CD4-positive, alpha-beta T cell treated with Interleukin-6 at 100 ng/mL for 8 hours (primary cell): ENCODE results near the gene TRMT10B.
"Not testable (repeated sequence)": the region's sequence is repeated elsewhere in the genome, so short reads cannot be mapped to it uniquely, and the experiment has no call there.

Experiments used
- DNase-seq: peaks from one replicate; pipeline ENCODE4 v3.0.0-alpha.2; 2020; ENCODE audit warnings: mixed read lengths, low spot score

Gene TRMT10B

DNA sequence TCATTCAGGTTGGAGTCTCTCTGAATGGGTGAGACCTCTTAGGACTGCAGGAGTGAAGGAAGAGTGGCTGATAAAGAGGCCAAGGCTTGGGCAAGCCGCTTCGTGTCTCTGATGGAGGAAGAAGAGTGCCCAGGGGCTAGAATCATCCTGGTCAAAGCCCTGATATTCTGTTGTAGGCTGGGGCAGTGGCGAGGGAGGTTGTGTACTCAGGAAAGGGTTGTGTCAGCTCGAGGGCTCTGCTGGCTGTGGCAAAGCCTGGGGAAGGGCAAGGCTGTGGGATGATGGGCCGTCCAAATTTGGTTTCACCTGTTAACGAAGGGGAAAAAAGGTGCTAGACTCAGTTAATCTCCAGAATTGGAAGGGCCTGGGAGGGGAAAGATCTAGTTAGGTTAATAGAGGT, 2.4 kb upstream of the TRMT10B start:
- no peak for DNase-seq

DNA sequence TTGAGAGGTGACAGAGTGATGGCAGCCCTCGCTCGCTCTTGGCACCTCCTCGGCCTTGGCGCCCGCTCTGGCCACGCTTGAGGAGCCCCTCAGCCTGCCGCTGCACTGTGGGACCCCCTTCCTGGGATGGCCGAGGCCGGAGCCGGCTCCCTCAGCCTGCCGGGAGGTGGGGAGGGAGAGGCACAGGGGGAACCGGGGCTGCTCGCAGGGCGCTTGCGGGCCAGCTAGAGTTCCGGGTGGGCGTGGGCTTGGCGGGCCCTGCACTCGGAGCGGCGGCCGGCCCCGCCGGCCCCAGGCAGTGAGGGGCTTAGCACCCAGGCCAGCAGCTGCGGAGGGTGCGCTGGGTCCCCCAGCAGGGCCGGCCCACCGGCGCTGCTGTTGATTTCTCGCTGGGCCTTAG, 1.9 kb upstream of the TRMT10B start:
- not testable (repeated sequence) for DNase-seq

DNA sequence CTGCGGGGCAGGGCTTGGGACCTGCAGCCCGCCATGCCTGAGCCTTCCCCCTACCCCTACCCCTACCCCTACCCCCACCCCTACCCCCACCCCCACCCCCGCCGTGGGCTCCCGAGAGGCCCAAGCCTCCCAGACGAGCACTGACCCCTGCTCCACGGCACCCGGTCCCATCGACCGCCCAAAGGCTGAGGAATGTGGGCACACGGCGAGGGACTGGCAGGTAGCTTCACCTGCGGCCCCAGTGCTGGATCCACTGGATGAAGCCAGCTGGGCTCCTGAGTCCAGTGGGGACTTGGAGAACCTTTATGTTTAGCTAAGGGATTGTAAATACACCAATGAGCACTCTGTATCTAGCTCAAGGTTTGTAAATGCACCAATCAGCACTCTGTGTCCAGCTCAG, 1.5 kb upstream of the TRMT10B start:
- not testable (repeated sequence) for DNase-seq

DNA sequence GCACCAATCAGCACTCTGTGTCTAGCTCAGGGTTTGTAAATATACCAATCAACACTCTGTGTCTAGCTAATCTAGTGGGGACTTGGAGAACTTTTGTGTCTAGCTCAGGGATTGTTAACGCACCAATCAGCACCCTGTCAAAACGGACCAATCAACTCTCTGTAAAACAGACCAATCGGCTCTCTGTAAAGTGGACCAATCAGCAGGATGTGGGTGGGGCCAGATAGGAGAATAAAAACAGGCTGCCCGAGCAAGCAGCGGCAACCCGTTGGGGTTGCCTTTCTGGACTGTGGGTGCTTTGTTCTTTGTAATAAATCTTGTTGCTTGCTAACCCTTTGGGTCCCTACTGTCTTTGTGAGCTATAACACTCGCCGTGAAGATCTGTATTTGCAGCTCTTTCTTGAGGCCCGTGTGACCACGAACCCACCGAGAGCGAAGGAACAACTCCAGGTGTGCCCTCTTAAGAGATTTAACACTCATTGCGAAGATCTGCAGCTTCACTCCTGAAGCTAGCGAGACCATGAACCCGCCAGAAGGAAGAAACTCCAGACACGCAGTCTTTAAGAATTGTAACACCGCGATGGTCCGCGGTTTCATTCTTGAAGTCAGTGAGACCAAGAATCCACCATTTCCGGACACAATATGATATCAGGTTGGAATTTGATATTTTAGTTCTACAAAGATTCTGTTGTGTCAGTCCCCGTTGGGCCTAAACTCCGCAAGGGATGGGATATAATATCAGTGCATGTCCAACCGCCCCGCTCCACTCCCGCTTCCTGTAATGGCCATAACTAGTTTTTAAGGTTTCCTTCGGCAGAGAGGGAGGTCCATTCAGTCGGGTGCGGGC, 740 bp upstream of the TRMT10B start:
- no peak for DNase-seq

DNA sequence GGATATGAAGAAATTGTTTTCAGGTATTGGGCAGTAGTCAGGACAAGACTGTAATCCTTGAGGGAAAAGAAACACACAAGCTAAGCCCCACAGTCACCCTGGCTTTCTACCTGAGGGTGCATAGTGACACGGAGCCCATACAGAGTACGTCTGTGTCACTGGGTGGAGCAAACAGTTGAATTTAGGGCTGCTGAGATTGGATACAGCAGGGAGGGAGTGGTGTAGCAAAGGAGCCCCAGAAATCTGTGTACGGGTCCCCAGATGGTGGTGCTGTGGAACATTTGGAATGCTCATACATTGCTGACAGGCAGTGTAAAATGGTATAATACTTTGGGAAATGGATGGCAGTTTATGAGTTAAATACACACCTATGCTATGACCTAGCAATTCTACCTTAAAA, 5.1 kb downstream of the TRMT10B start:
- no peak for DNase-seq

DNA sequence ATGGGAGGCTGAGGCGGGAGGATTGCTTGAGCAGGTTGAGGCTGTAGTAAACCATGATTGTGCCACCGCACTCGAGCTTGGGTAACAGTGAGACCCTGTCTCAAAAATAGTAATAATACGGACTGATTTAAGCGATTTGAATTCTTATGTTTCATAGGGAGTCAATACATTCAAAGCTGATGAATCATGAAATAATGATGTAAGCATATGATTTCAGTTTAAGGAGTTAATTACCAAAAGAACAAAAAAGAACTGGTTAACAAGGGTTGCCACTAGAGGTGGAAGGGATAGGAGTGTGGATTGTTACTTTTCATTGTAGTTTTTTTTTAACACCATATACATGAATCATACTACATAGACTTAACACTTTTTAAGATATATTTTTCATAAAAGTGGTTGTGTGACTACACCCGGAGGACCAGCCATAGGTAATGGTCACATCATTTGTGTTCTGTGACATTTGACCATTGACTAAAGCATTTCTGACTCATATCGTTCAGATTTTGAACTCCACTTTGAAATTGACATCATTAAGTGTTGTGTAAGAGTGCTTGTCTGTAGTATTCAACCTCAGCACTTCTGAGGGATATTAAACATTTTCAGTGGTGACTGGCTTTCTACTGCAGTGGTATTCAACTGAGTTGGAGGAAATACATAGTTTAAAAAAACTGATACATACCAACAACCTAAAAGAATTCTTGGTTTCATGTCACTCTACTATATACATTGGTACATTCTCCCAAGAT, 7.0 kb downstream of the TRMT10B start:
- no peak for DNase-seq

DNA sequence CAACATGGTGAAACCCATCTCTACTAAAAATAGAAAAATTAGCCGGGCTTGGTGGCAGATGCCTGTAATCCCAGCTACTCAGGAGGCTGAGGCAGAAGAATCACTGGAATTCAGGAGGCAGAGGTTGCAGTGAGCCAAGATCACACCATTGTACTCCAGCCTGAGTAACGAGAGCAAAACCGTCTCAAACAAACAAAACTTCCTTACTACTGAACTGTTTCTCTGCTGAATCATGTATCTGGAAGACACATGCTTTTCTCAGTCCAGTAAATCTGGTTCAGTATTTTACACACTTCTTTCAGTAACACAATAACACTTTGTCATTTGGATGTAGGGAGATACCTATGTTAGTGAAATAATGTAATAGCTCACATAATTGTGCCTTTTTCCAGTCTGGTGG, 7.9 kb downstream of the TRMT10B start:
- DNase-seq = no peak

DNA sequence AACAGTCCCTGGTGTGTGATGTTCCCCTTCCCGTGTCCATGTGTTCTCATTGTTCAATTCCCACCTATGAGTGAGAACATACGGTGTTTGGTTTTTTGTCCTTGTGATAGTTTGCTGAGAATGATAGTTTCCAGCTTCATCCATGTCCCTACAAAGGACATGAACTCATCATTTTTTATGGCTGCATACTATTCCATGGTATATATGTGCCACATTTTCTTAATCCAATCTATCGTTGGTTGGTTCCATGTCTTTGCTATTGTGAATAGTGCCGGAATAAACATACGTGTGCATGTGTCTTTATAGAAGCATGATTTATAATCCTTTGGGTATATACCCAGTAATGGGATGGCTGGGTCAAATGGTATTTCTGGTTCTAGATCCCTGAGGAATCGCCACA, 11.7 kb downstream of the TRMT10B start:
- not testable (repeated sequence) for DNase-seq

DNA sequence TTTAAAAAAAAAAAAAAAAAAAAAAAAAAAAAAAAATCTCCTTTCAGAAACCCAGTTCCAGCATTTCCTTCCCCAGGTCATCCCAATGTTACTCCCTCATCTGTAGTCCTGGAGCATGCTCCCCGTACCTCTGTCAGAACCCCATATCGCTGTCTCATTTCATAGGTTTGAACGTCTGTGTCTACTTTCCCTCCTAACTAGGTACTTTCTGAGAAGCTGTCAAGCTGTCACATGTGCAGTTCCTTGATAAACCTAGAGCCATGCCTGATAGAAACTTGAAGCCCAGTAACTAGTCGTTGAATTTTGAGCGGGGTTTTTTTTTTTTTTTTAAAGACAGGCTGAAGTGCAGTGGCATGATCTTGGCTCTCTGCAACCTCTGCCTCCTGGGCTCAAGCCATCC, 15.7 kb downstream of the TRMT10B start:
- DNase-seq = no peak

DNA sequence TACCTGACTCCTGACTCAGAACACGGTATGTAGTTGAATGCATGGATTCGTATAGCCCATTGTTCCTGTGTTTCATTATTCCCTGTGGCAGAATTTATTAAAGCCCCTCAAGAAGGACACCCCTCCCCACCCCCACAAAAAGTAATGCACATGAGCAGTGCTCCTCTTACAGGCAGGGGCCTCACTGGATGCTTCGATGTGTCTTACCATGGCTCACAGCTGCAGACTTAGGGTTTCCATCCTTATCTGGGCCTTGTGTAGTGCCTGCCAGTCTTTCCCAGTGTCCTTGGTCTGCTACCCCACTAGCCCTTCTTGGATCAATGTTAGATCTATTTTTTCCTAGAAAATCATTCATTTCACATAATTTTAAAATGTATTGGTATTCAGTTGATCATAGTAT, 16.4 kb downstream of the TRMT10B start:
- DNase-seq = no peak

DNA sequence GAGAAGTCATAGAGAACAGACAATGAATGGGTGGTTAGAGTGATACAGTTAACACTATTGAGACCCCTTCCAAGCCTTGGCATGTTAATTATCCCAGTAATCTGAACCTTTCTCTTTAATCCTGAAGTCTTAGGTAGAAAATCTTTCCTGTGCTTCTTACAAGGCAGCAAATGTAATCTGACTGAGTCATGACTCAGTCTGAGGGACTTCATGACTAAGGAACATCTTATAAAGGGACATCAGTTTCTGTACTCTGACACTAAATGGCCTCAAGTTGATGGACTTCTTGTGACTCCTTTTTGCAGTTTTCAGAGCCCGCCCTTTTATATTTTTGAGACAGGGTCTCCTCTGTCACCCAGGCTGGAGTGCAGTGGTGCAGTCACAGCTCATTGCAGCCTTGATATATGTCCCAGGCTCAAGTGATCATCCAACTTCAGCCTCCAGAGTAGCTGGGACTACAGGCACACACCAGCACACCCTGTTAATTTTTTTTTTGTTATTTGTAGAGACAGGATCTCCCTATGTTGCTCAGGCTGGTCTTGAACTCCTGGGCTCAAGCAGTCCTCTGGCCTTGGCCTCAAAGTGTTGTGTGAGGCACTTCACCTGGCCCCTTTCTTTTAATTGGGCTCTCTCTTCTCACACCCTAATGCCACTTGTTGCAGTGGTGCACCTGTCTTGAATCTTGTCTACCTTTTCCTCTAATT, 21.8 kb downstream of the TRMT10B start:
- no peak for DNase-seq

DNA sequence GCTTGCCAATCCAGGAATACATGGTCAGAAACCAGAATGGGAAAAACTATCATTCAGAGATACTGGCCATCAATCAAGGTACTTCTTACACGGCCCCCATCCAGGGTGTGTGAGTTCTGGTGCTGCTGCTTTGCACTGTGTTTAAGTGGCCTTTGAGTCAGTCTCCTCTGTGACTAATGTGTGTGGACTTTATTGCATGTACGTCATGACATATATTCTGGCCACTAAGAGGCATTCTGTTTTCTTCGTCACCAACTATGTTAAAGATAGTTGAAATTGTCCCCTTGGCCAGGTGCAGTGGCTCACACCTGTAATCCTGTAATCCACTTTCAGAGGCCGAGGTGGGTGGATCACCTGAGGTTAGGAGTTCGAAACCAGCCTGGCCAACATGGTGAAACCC, 22.7 kb downstream of the TRMT10B start:
- no peak for DNase-seq

DNA sequence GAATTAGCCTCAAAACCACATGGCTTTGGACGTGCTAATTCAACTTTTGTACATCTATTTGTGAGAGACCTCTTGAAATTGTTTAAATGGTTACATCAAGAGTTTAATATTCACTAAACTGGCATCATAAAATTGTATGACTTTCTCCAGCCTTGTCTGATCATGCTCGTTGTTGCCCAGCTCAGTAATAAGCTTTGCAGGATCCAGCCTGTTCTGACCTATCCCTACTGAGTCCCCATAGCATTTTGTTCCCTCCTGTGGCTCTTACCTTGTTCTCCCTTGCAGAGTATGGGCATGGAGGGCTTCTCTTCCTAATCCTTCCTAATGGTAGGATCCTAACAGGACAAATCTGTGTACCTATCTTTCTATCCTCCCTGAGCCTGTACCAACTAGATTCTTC, 24.9 kb downstream of the TRMT10B start:
- DNase-seq = no peak

DNA sequence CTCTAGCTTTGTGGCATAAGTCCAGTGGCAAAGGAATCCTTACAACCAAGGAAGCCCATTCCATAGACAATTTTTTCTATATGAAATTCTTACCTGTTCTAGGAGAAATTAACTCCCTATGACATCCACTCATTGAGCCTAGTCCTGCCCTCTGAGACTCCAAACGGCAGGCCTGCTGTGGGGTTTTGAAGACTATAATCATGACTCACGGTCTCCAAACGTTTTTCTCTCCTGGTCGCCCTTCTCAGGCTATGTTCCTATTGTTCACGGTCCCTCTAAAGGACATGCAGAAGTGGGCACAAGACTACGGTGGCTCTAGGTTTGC, 30.6 kb downstream of the TRMT10B start:
- no peak for DNase-seq

DNA sequence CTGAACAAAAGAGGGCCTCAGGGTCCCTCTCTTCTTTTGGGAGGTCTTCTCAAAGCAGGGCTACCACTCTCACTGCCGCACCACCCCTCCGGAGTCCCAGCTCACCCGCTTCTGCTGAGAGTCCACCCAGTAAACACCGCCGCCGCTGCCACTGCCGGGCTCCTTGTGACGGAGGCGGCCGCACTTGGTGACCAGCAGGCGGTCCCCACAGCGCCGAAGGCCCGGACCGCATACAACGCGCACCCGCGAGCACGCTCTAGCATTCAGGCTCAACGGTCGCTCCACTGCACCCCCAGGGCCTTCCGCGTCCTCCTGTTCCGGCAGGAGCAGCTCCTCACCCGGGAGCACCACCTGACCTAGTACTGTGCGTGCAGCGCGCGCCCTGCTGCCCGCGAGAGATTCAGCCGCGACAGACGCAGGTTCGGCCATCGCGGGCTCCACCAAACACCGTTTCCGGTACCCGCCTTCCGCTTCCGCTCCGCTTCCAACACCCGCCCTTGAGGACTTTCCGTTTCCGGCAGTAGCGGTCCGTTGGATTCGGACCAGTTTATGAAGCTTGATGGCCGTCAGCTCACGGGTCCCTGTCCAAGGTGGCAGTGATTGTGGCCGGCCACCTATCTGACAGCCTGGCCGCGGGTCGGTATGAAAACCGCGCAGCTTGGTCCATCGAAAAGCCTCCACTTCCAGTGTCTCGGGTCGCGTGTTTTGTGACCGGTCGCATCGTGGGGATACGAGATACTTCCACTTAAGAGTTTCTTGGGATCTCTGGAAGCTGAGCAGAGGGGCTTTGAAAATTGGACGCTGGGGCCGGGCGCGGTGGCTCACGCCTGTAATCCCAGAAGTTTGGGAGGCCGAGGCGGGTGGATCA, 31.2 kb downstream of the TRMT10B start, which contains the start of gene EXOSC3:
EXOSC3 (minus strand) TSS at position 449 of the 868 bp plus-strand sequence; CDS start at position 429, 20 bp downstream.
- DNase-seq = peak; percentile 80

DNA sequence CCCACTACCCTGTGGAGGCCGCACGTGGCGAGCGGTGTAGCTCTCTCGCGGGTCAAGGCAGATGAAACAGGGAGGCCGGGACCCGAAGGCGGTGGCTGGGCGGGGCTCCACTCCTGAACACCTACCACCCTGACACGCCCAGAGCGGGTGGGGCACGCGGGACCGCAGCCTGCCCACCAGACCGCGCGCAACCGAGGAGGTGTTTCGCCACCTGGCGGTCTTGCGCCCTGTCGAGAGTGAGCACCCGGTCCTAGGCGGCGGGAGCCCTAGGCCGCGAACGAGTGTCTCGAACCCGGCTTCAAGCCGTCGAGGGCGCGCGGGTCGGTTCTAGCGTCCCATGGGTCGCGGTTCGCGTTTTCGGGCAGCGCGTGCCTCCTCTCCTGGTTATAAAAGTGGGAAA, 33.5 kb downstream of the TRMT10B start:
- no peak for DNase-seq

DNA sequence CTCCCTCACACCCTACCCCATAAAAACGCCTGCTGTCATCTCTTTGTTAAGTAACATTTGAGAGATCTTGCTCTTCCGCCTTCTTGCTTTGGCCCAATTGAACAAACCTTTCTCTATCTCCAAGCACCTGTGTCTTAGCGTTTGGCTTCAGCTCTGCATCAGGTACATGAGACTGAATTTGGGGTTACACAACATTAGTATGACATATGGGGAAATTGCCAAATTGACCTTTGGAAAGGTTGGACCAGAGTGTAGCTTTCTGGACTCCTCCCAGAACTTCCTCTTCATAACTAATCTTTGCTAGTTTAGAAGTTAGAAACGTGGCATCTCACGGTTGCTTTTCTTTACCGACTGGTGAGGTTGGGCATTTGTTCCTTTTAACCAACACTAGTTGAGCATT, 34.7 kb downstream of the TRMT10B start:
- no peak for DNase-seq

DNA sequence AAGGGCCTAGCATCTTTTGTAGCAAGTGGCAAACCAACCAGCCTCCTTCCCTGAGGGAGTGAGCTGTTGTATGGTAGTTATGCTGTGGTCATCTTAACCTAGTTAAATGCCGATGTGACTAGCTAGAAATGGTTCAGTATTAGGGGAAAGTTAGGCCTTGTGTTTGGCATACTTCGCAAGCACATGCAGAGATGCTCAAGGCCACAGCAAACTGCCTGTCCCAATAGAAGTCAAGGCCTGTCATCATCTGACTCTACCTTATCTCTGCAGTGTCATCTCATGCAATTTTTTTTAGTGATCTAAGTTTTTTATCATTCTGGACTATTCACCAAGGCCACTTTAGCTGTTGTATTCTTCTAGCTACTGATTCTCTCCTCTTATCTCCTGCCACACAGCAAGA, 36.5 kb downstream of the TRMT10B start:
- no peak for DNase-seq

DNA sequence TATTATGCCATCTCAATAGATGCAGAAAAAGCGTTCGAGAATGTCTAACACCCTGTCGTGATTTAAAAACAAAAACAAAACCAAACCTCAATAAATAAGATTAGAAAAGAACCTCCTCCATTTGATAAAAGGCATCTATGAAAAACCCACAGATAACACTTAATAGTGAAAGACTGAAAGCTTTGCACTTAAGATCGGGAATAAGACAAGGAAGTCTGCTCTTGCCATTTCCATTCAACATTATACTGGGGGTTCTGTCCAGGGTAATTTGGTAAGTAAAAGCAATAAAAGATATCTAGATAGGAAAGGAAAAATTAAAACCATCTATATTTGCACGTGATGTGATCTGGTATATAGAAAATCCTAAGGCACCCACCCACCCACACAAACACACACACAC, 38.5 kb downstream of the TRMT10B start:
- DNase-seq = no peak

DNA sequence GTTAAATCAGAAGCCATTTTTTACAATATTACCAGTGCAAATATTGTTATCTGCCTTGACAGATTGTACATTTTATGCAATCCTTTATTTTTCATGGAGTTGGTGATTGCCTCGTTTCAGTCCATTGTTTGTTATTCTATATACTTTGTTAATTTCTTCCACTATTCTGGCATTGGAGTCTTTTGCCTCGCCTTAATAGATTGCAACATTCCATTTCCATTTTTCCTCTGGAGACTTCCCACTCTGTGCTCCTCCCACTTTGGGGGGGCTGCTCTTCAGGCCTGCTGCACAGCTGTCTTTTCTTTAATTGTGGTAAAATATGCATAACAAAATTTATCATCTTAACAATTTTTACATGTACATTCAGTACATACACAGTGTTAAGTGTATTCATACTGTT, 42.6 kb downstream of the TRMT10B start:
- no peak for DNase-seq

DNA sequence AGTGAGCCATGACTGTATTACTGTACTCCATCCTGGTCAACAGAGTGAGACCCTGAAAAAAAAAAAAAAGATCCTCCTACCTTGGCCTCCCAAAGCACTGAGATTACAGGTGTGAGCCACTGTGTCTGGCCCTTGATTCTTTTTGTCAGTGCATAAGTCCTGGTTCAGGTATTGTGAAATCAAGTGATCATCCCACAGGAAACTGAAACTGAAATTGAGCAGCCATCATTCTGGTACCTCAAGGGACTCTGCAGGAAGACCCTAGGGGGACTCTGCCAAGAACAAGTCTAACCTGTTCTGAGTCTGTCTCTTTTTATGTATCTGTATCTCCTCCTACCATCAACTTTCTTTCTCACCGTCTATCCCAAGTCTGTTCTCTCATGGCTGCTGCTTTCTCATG, 45.1 kb downstream of the TRMT10B start:
- no peak for DNase-seq
